GM18505 (cell line): ENCODE results near the gene HS2ST1.
A peak's percentile ranks its signal among the peaks of the same experiment; 100 is the strongest.

Experiments
- ATAC-seq: cut with Tn5 transposase; IDR thresholded peaks from one replicate; pipeline ENCODE4 v1.9.1; 2021; ENCODE audit not compliant: unreplicated experiment
- POLR2A ChIP-seq: IDR thresholded peaks from 4 replicates; pipeline ENCODE4 v1.6.1; 2011; ENCODE audit warnings: borderline replicate concordance; ENCODE audit not compliant: insufficient read depth, insufficient read length; ENCODE audit errors: extremely low read depth

Gene HS2ST1

GRCh38 chr1:87127581-87127980 is 213.1 kb downstream of the HS2ST1 start:
- no peak for TF ChIP-seq POLR2A
- ATAC-seq, result no peak

GRCh38 chr1:87129038-87129437 is 214.6 kb downstream of the HS2ST1 start:
- no peak for ATAC-seq
- TF ChIP-seq POLR2A, result no peak

DNA sequence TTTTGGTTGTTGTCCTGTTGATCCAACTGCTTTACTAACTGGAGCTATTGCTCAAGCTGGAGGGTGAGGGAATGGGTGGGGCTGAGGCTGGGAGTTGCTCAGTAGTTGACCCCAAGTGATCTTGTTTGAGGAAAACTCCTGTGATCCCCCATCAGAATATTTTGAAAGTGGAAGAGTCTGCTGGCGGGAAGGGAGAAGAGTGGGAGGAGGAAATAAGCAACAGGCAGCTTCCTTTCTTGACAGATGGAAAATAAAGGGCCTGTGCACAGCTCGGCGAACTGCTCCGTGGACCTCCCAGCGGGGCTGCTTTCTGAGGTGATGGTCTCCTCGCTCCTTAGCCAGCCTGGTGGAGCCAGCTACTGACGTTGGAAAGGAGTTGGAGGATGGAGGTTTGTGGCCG is 215.2 kb downstream of the HS2ST1 start:
- no peak for ATAC-seq
- no peak for TF ChIP-seq POLR2A

DNA sequence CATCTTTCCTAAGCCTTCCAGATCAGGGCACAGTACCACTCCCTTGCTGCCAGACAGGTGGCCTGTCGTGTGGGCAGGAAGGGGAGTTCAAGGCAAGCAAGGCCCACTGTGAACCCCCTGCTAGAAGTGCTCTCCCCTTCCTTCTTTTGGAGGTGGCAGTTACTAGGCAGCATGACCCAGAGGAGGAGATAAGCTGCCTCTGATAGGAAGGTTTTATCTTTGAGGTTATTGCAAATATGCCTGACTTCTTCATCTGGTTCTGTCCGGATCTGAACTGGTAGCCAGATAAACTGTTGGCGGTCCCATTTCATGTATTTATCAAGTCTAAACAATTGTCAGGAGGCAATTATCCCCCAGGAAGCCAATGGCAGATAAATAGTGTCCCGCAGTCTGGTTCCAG is 216.0 kb downstream of the HS2ST1 start:
- ATAC-seq, result no peak
- TF ChIP-seq POLR2A, result no peak

DNA sequence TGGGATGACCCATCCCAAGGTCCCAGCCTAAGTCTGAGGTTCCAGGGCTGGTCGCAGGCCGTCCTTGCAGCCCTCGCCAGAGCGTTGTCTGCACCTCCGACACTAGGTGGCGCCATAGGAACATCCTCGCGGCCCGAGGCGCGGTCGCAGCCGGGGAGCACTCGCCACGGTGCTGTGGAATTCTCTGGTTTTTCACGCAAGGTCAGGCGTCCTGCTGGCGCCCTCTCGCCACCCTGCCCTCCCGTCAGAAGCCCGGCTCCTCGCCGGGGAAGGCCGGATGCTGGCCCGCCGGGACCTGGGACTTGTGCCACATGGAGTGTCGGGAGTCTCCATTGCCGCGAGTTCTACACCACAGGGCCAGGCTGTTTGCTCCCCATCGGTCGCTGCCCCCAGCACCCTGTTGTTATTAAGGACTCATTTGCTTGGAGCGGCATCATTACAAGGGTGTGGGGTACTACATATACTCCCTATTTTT is 217.4 kb downstream of the HS2ST1 start:
- ATAC-seq, result peak; percentile 99
- no peak for TF ChIP-seq POLR2A

GRCh38 chr1:87132284-87132870 is 217.9 kb downstream of the HS2ST1 start:
- TF ChIP-seq POLR2A, result no peak
- ATAC-seq, result peak; percentile 21

DNA sequence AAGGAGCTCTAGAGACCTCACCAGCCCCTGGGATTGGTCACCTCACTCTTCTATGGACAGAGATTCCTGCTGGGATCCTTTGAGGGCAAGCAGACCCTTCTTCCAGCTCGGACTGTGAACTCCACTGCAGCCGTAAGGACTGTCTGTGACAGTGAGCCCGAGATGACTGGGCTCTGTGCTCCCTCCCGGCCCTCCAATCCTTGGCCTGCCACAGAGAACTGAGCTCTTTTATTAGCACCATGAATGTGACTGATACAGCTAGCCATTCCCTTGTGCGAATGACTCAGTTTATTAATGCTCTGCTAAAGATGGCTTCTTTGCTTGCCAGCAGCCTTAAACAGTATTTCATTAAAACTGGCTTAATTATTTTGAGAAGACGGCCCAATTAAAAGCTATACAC is 219.6 kb downstream of the HS2ST1 start:
- ATAC-seq, result no peak
- TF ChIP-seq POLR2A, result no peak

DNA sequence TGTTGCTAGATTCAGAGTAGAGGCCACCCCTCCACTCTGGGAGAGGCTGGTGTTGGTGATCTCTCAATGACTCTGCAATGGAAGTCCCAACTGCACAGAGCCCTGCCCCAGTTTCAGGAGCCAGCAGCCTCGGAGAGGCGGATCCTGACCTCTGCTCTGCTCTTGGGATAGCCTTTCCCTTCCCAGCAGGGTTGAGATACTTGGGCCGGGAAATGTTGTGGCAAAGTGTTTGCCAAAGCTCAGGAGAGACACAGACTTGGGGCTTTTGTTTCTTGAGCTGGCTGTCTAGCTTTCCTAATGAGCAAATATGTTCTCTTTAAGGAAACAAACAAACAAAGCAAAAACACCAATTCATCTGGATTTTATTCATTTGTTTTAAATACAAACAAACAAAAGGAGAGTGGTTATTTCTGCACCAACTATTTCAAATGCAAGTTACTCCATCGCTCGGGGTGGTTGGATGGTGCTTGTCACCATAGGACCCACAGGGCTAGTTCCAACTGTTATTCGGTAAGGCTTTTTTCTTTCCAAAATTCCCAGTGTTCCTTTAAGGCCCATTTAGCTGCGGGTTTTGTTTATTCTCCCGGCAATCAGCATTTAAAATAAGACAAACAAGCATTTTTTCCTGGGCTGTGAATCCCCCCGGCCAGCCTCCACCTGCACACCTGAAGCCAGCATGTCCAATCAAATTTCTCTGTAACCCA is 220.3 kb downstream of the HS2ST1 start:
- TF ChIP-seq POLR2A, result no peak
- no peak for ATAC-seq

DNA sequence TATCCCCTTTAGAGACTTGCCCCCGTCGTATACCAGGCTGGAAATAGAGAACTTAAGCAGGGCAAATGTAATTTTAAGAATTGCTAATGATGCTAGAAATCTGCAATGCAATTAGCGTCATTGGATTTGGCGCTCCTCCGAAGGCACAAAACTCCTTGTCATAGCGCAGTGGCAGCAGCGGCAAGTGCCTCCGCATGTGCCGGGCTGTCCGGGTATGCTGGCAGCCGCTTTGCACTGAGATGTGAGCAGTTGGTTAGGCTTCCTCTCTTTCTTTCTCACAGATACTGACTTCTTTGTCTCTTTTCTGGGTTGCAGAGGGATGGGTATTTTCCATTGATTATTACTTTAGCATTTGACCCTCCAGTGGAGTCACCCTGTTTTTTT is 220.9 kb downstream of the HS2ST1 start:
- TF ChIP-seq POLR2A, result no peak
- no peak for ATAC-seq

- no peak for TF ChIP-seq POLR2A
- ATAC-seq, result no peak
Measured at GRCh38 chr1:87136607-87137341, 222.3 kb downstream of the HS2ST1 start.

- ATAC-seq, result no peak
- no peak for TF ChIP-seq POLR2A
Measured at GRCh38 chr1:87137342-87137739, 222.9 kb downstream of the HS2ST1 start.

- TF ChIP-seq POLR2A, result no peak
- no peak for ATAC-seq
Measured at GRCh38 chr1:87140831-87141540, 226.6 kb downstream of the HS2ST1 start.

- ATAC-seq, result no peak
- no peak for TF ChIP-seq POLR2A
Measured at GRCh38 chr1:87141556-87141955, 227.1 kb downstream of the HS2ST1 start.
